ENCODE measurements around the gene CYP1B1. TPM values are rescaled to one million over a fixed set of nuclear protein-coding genes. Genes with fewer than 3 reads are reported as not detected.

Gene CYP1B1
- polyA plus RNA-seq, 1 donor from 2014 or later: not detected

- Histone ChIP-seq H3K27ac (ENCODE audit: low read length) (no peak overlapping the region), H3K79me2 (replicated peaks; ENCODE audit: insufficient read depth, low read length) (no peaks in the 10 kb centered on the region), H3K4me2 (ENCODE audit: low read length) (no peak overlapping the region), H3K36me3 (ENCODE audit: insufficient read depth, low read length) (no peaks in the 10 kb centered on the region), H3F3A (ENCODE audit: insufficient read depth, low read length, poor library complexity, severe bottlenecking) (no peaks in the 10 kb centered on the region), H3K4me3 (ENCODE audit: low read length) (no peak overlapping the region), H3K9me3 (ENCODE audit: low read length) (no peaks in the 10 kb centered on the region), H4K20me1 (ENCODE audit: insufficient read depth) (no peaks in the 10 kb centered on the region), H2AFZ (ENCODE audit: low read depth, low read length) (no peak overlapping the region), H3K27me3 (ENCODE audit: insufficient read depth, low read depth, low read length) (no peaks in the 10 kb centered on the region), H3K9me2 (ENCODE audit: insufficient read depth, low read length) (no peaks in the 10 kb centered on the region), H3K9ac (ENCODE audit: low read length) (no peak overlapping the region)
- no peak for TF ChIP-seq EZH2 (IDR thresholded peaks at IDR 0.05; ENCODE audit: borderline replicate concordance, insufficient read depth, low read length, poor library complexity, severe bottlenecking)
- no peak for TF ChIP-seq RAD21 (conservative IDR thresholded peaks at IDR 0.05)
- TF ChIP-seq TAF1 (IDR thresholded peaks at IDR 0.05; ENCODE audit: low read depth): no peak
- no peak for TF ChIP-seq POLR2AphosphoS5 (IDR thresholded peaks at IDR 0.05)
Observed at GRCh38 chr2:38093527-38094165, 17.7 kb upstream of the CYP1B1 start.

GRCh38 chr2:38092196-38092902, 16.4 kb upstream of the CYP1B1 start:
- no peak overlapping the region for H3K27ac ChIP-seq (ENCODE audit: low read length)
- no peaks in the 10 kb centered on the region for H3K36me3 ChIP-seq (ENCODE audit: insufficient read depth, low read length)
- H3K79me2 ChIP-seq (replicated peaks; ENCODE audit: insufficient read depth, low read length): no peaks in the 10 kb centered on the region
- H3K4me2 ChIP-seq (ENCODE audit: low read length): no peak overlapping the region
- H2AFZ ChIP-seq (ENCODE audit: low read depth, low read length): no peak overlapping the region
- H3K9ac ChIP-seq (ENCODE audit: low read length): no peak overlapping the region
- H3K4me3 ChIP-seq (ENCODE audit: low read length): no peak overlapping the region
- TF ChIP-seq CTCF (IDR thresholded peaks at IDR 0.05; ENCODE audit: poor library complexity, severe bottlenecking): no peak
- TF ChIP-seq TAF1 (IDR thresholded peaks at IDR 0.05; ENCODE audit: low read depth): no peak
- TF ChIP-seq POLR2AphosphoS5 (IDR thresholded peaks at IDR 0.05): no peak
- TF ChIP-seq EP300 (conservative IDR thresholded peaks at IDR 0.05; ENCODE audit: poor library complexity, severe bottlenecking): no peak
- TF ChIP-seq EZH2 (IDR thresholded peaks at IDR 0.05; ENCODE audit: borderline replicate concordance, insufficient read depth, low read length, poor library complexity, severe bottlenecking): no peak
- no peak for TF ChIP-seq RAD21 (conservative IDR thresholded peaks at IDR 0.05)
- TF ChIP-seq REST (IDR thresholded peaks at IDR 0.05; ENCODE audit: borderline replicate concordance): no peak
- no peak for TF ChIP-seq SMC3 (conservative IDR thresholded peaks at IDR 0.05; ENCODE audit: poor library complexity)
- TF ChIP-seq MXI1 (conservative IDR thresholded peaks at IDR 0.05; ENCODE audit: poor library complexity, severe bottlenecking): no peak
- H3F3A ChIP-seq (ENCODE audit: insufficient read depth, low read length, poor library complexity, severe bottlenecking): no peaks in the 10 kb centered on the region
- H3K27me3 ChIP-seq (ENCODE audit: insufficient read depth, low read depth, low read length): no peaks in the 10 kb centered on the region
- no peaks in the 10 kb centered on the region for H4K20me1 ChIP-seq (ENCODE audit: insufficient read depth)
- H3K9me3 ChIP-seq (ENCODE audit: low read length): no peaks in the 10 kb centered on the region
- no peaks in the 10 kb centered on the region for H3K9me2 ChIP-seq (ENCODE audit: insufficient read depth, low read length)

Data from neural cell (in vitro differentiated cells).